HepG2 (cell line): ENCODE data around the gene AKNA.

ENCODE experiments used
- ESRRA ChIP-seq: sonication (generic); formaldehyde crosslinking; IDR thresholded peaks from 2 replicates; pipeline ENCODE4 v1.5.1; 2020; ENCODE audit warnings: mild to moderate bottlenecking, low read depth, missing genetic modification reagents
- FOXC1 ChIP-seq: sonication (generic); formaldehyde crosslinking; IDR thresholded peaks from 2 replicates; pipeline ENCODE4 v1.8.0; 2022; ENCODE audit warnings: mild to moderate bottlenecking, missing genetic modification reagents, borderline replicate concordance
- NFIC ChIP-seq: IDR thresholded peaks from 2 replicates; pipeline ENCODE4 v1.6.1; 2012; ENCODE audit warnings: mild to moderate bottlenecking, low read length, inconsistent platforms
- NPAS2 ChIP-seq: sonication (generic); formaldehyde crosslinking; IDR thresholded peaks from 2 replicates; pipeline ENCODE4 v1.8.0; 2022; ENCODE audit warnings: mild to moderate bottlenecking, missing genetic modification reagents, borderline replicate concordance
- POLR2A ChIP-seq, 2 experiments: IDR thresholded peaks; 2 replicates each; pipeline ENCODE4 v1.6.1; 2011; ENCODE audit warnings: low read depth in 2 of 2, low read length in 2 of 2, mild to moderate bottlenecking in 1 of 2, moderate library complexity in 1 of 2; ENCODE audit not compliant: insufficient read depth in 1 of 2
- RNF2 ChIP-seq: fragments of 450-650 bp; conservative IDR thresholded peaks from 2 replicates; pipeline ENCODE4 v1.6.1; 2016; ENCODE audit warnings: low read depth
- SIN3A ChIP-seq: IDR thresholded peaks from 2 replicates; pipeline ENCODE4 v1.6.1; 2011; ENCODE audit warnings: low read depth, mild to moderate bottlenecking, control low read depth, low read length, borderline replicate concordance
- ZFP36 ChIP-seq: fragments of 150-350 bp; IDR thresholded peaks from 2 replicates; pipeline ENCODE4 v1.6.1; 2018; ENCODE audit warnings: borderline replicate concordance, low read length, low read depth; ENCODE audit not compliant: partially characterized antibody
- ZNF326 ChIP-seq: sonication (generic); formaldehyde crosslinking; IDR thresholded peaks from 2 replicates; pipeline ENCODE4 v1.4.0; 2020; ENCODE audit warnings: missing genetic modification reagents, borderline replicate concordance
- ZNF550 ChIP-seq: sonication (generic); formaldehyde crosslinking; IDR thresholded peaks from 2 replicates; pipeline ENCODE4 v1.4.0; 2020; ENCODE audit warnings: mild to moderate bottlenecking, missing genetic modification reagents, borderline replicate concordance
- ZNF558 ChIP-seq: sonication (generic); formaldehyde crosslinking; IDR thresholded peaks from 2 replicates; pipeline ENCODE4 v1.9.0; 2022; ENCODE audit warnings: mild to moderate bottlenecking, missing genetic modification reagents, borderline replicate concordance
- TF ChIP-seq, protein P1 (sequence below): sonication (generic); formaldehyde crosslinking; IDR thresholded peaks from 2 replicates; pipeline ENCODE4 v1.4.0; 2020; ENCODE audit warnings: missing genetic modification reagents

DNA sequence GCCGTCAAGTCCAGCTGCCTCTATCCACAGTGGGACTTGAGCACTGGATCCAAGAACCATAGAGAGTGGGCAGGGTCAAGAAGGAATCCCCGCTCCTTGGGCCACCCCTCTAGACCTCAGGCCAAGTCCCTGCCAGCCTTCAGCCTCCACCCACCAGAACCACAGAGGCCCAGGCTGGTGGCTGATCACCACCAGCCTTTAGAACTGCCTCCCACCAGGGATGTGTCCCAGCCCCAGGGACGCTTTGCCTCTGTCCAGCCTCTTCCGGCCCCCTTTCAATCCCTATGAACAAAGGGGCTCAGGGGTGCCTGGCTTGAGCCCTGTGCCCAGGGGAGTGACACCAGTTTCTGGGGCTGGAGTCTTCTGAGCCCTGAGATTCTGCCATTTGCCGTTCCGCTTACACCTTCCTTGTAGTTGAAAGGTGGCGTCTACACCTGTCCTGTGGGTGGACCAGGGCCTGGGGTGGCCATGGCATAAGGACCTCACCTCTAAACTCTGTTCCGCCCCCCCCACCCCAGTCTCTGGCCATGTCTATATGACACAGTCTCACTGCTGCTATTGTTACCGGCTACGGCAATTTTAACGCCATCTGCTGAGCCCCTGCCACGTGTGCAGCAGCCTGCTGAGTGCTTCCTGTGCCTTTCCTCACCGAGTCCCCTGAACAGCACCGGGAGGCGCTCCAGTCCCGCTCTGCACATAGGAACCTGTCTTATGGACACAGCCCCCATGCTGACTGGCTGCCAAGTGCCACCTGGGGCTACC lies 100.6 kb downstream of the AKNA start:
- TF ChIP-seq ZFP36 (no peak), ZNF558 (CRISPR knock-in tag) (no peak), ESRRA (CRISPR knock-in tag) (no peak), RNF2 (no peak), POLR2A (IDR thresholded peaks at IDR 0.05; ENCODE audit: insufficient read depth in 1 of 2, low read depth in 2 of 2, low read length in 2 of 2) (no peak), NFIC (no peak), SIN3A (no peak), NPAS2 (CRISPR knock-in tag) (no peak), ZNF326 (CRISPR knock-in tag) (no peak), FOXC1 (CRISPR knock-in tag) (no peak), ZNF550 (no peak)
- TF ChIP-seq, protein P1, sequence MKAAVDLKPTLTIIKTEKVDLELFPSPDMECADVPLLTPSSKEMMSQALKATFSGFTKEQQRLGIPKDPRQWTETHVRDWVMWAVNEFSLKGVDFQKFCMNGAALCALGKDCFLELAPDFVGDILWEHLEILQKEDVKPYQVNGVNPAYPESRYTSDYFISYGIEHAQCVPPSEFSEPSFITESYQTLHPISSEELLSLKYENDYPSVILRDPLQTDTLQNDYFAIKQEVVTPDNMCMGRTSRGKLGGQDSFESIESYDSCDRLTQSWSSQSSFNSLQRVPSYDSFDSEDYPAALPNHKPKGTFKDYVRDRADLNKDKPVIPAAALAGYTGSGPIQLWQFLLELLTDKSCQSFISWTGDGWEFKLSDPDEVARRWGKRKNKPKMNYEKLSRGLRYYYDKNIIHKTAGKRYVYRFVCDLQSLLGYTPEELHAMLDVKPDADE (CRISPR knock-in tag) = no peak
